Uterus (tissue), 4 donors: ENCODE measurements around the gene ZMYND8. TPM values are rescaled to one million over a fixed set of nuclear protein-coding genes. Genes with fewer than 3 reads are reported as not detected.

Experiments
- DNase-seq, 2 donors: peaks; one replicate each; pipeline ENCODE4 v3.0.0-alpha.2; 2019 to 2020
- H3K27ac ChIP-seq, 2 donors: fragments of 200-600 bp; sonication (generic); 1 replicate in 1 of 2; 2 replicates in 1 of 2; pipeline ENCODE4 v1.5.1; 2016 to 2018
- H3K27me3 ChIP-seq, 2 donors: fragments of 200-600 bp; sonication (generic); one replicate each; pipeline ENCODE4 v1.5.1; 2018 to 2019; ENCODE audit warnings: control low read depth in 1 of 2
- H3K36me3 ChIP-seq, 2 donors: fragments of 200-600 bp; sonication (generic); one replicate each; pipeline ENCODE4 v1.5.1; 2019; ENCODE audit warnings: control low read depth in 1 of 2
- H3K4me1 ChIP-seq, 2 donors: fragments of 200-600 bp; sonication (generic); one replicate each; pipeline ENCODE4 v1.5.1; 2018 to 2019; ENCODE audit warnings: control low read depth in 1 of 2
- H3K4me3 ChIP-seq, 2 donors: fragments of 200-600 bp; sonication (generic); 1 replicate in 1 of 2; 2 replicates in 1 of 2; pipeline ENCODE4 v1.5.1; 2018 to 2019; ENCODE audit warnings: mild to moderate bottlenecking in 1 of 2
- H3K9me3 ChIP-seq, 2 donors: fragments of 200-600 bp; sonication (generic); one replicate each; pipeline ENCODE4 v1.5.1; 2019; ENCODE audit warnings: control low read depth in 1 of 2
- CTCF ChIP-seq, 4 experiments: fragments of 200-600 bp in 2 of 4; fragments of 450-650 bp in 2 of 4; sonication (generic) in 2 of 4; IDR thresholded peaks; one replicate each; pipeline ENCODE4 v1.5.1; 2016 to 2019; ENCODE audit warnings: antibody characterized with exemption in 4 of 4, mild to moderate bottlenecking in 2 of 4, moderate library complexity in 1 of 4
- POLR2A ChIP-seq, 2 donors: fragments of 450-650 bp; IDR thresholded peaks; one replicate each; pipeline ENCODE4 v1.6.1; 2016; ENCODE audit warnings: antibody characterized with exemption in 2 of 2, mild to moderate bottlenecking in 1 of 2, moderate library complexity in 1 of 2
- intact Hi-C: fragments of 100-400 bp; cut with DNase I; formaldehyde crosslinking; loops from one replicate; pipeline ENCODE4 v1.15.1; 2023; ENCODE audit warnings: low total_unique reads
- total RNA-seq, 4 donors: library from RNA; depleted of rRNA in 3 of 4; stranded (reverse); fragments of >200 nt in 3 of 4; gene quantifications; one replicate each; pipeline versions ENCODE4 v1.1.0 to v1.2.4, GENCODE V29; 2014 to 2023
- donor health status: DM: yes; HTN: yes; CAD: no.

ZMYND8 gene
- total RNA-seq, 4 donors from 2014 or later, result 10.2 to 26.7 (median 16.0) TPM

DNA sequence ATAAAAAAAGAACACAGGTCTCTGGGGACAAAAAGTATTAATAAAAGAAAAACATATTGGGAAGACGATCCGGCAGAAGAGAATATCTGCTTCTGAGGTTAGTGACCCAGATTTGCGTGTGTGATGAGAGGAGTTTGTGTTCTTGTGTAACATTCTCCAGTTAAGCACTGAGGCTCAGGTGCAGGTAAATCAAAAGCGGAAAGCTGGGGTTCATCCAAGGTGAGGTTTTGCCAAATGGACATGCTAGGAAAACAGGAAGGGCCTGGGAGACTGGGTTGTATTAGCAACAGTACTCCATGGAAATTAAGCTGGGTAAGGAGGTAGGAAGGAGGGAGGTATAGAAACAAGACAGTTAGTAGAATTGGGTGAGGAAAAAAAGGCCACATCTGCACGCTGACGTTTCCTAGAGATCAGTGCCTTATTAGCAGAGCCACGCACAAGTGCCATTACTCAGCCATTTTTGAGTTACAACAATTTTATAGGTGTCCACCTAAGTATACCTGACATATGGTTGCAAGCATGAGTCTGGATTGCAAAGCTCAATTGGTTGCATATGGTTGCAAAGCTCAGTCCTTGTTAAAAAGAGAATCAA is 139.6 kb downstream of the ZMYND8 start:
- Histone ChIP-seq H3K36me3 (no peaks in the 10 kb centered on the region), H3K9me3 (no peaks in the 10 kb centered on the region), H3K27me3 (no peaks in the 10 kb centered on the region), H3K27ac (no peak overlapping the region), H3K4me1 (no peaks in the 10 kb centered on the region), H3K4me3 (no peak overlapping the region)
- intact Hi-C loops, result no loop called here
- DNase-seq, result no peak
- no peak for TF ChIP-seq POLR2A (IDR thresholded peaks at IDR 0.05)
- TF ChIP-seq CTCF (IDR thresholded peaks at IDR 0.05), result no peak

DNA sequence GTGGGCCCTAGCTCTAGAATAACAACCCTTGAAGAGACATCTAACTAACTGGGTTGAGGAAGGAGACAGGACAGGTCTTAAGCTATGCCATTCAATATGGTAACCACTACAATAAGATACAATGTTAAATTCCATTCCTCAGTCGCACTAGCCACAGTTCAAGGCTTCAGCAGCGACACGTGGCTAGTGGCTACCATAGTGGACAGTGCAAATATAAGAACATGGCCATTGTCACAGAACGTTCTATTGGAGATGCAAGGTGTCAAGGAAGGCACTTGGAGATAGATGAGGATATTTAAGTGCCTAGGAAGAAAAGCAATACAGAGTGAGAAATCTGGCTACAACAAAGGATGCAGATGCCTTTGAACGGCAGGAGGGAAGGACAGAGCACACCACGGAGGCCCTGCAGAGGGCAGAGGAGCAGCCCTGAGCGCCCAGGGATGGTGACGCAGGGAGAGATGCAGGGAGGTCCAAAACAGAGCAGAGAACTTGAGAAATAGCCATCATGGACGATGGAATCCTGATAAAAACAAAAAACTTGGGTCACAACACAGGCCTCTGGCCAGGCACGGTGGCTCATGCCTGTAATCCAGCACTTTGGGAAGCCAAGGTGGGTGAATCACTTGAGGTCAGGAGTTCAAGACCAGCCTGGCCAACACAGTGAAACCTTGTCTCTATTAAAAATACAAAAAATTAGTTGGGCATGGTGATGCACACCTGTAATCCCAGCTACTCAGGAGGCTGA is 140.7 kb downstream of the ZMYND8 start:
- no peak overlapping the region for H3K4me3 ChIP-seq
- no peak for DNase-seq
- H3K27me3 ChIP-seq, result no peaks in the 10 kb centered on the region
- no peaks in the 10 kb centered on the region for H3K4me1 ChIP-seq
- H3K27ac ChIP-seq, result no peak overlapping the region
- TF ChIP-seq CTCF (IDR thresholded peaks at IDR 0.05) (no peak), POLR2A (IDR thresholded peaks at IDR 0.05) (no peak)
- no peaks in the 10 kb centered on the region for H3K36me3 ChIP-seq
- intact Hi-C loops, result no loop called here
- no peaks in the 10 kb centered on the region for H3K9me3 ChIP-seq

GRCh38 chr20:47213966-47214365 is 142.5 kb downstream of the ZMYND8 start:
- no peaks in the 10 kb centered on the region for H3K36me3 ChIP-seq
- H3K27ac ChIP-seq, result no peak overlapping the region
- H3K4me1 ChIP-seq, result no peaks in the 10 kb centered on the region
- H3K9me3 ChIP-seq, result no peaks in the 10 kb centered on the region
- no peak overlapping the region for H3K4me3 ChIP-seq
- H3K27me3 ChIP-seq, result no peaks in the 10 kb centered on the region
- no peak for DNase-seq
- no peak for TF ChIP-seq POLR2A (IDR thresholded peaks at IDR 0.05)
- no peak for TF ChIP-seq CTCF (IDR thresholded peaks at IDR 0.05)
- intact Hi-C loops, result no loop called here

DNA sequence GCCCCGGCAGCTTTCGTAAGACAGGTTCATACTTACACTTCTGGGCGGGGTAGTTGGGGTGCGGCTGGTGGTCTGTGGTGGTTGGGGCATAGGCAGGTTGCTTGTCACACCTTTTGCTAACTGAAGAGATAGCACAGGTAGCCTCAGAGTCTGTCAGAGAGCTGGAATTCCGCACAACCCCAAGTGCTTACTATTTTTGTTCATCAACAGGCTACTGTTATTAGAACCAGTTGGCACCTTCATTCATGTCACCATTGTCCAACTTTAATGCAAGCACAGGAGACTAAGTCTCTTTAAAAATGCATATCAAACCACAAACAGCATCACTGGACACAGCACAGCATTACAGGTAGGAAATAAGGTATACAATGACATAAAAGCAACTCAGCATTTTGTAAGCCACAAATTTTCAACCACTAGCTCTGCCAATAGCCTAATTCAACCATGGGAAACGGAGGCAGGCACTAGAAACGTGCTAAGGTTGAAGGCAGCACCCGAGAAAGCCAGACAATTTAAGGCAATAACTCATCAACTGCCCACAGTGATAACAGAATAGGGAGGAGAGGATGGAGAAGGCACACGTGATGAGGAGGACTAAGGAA is 143.8 kb downstream of the ZMYND8 start:
- no peak for DNase-seq
- H3K9me3 ChIP-seq, result no peaks in the 10 kb centered on the region
- no peaks in the 10 kb centered on the region for H3K36me3 ChIP-seq
- H3K4me3 ChIP-seq, result no peak overlapping the region
- no peaks in the 10 kb centered on the region for H3K27me3 ChIP-seq
- no peak overlapping the region for H3K27ac ChIP-seq
- intact Hi-C loops, result no loop called here
- H3K4me1 ChIP-seq, result no peaks in the 10 kb centered on the region
- TF ChIP-seq CTCF (IDR thresholded peaks at IDR 0.05), result no peak

GRCh38 chr20:47211036-47211435 is 145.5 kb downstream of the ZMYND8 start:
- H3K36me3 ChIP-seq, result no peaks in the 10 kb centered on the region
- no peaks in the 10 kb centered on the region for H3K27me3 ChIP-seq
- DNase-seq, result no peak
- H3K4me1 ChIP-seq, result no peaks in the 10 kb centered on the region
- H3K4me3 ChIP-seq, result no peak overlapping the region
- TF ChIP-seq POLR2A (IDR thresholded peaks at IDR 0.05) (no peak), CTCF (IDR thresholded peaks at IDR 0.05) (no peak)
- intact Hi-C loops, result no loop called here
- H3K9me3 ChIP-seq, result no peaks in the 10 kb centered on the region
- H3K27ac ChIP-seq, result no peak overlapping the region
